Vagina (tissue), 2 donors: ENCODE results near the gene PUS1.

Source experiments
- CTCF ChIP-seq, 3 experiments: fragments of 450-650 bp in 2 of 3; fragments of 200-600 bp in 1 of 3; sonication (generic) in 1 of 3; IDR thresholded peaks; one replicate each; pipeline ENCODE4 v1.5.1; 2017 to 2019; ENCODE audit warnings: antibody characterized with exemption in 3 of 3, mild to moderate bottlenecking in 2 of 3, moderate library complexity in 2 of 3
- POLR2AphosphoS5 ChIP-seq, 2 donors: sonication (generic); formaldehyde crosslinking; IDR thresholded peaks; one replicate each; pipeline ENCODE4 v1.9.0; 2017; ENCODE audit warnings: antibody characterized with exemption in 2 of 2, mild to moderate bottlenecking in 2 of 2, low read depth in 1 of 2; ENCODE audit not compliant: insufficient read depth in 1 of 2

- TF ChIP-seq CTCF (IDR thresholded peaks at IDR 0.05), result no peak
- no peak for TF ChIP-seq POLR2AphosphoS5 (IDR thresholded peaks at IDR 0.05; ENCODE audit: insufficient read depth in 1 of 2, low read depth in 1 of 2)
These were observed 59.1 kb downstream of the PUS1 start for GRCh38 chr12:131988054-131988796.
